GM21528 (cell line): Measurements from ENCODE around the gene DSE.
A peak's percentile ranks its signal among the peaks of the same experiment; 100 is the strongest.

ENCODE experiments used
- ATAC-seq: cut with Tn5 transposase; IDR thresholded peaks from one replicate; pipeline ENCODE4 v1.9.1; 2021; ENCODE audit warnings: mild to moderate bottlenecking, moderate library complexity; ENCODE audit not compliant: unreplicated experiment, low FRiP score

The DSE gene

GRCh38 chr6:116465246-116465645 lies 94.5 kb downstream of the DSE start:
- no peak for ATAC-seq

GRCh38 chr6:116467096-116467495 lies 96.3 kb downstream of the DSE start:
- no peak for ATAC-seq

- ATAC-seq: no peak
Observed at GRCh38 chr6:116467514-116467913, 96.8 kb downstream of the DSE start.

- no peak for ATAC-seq
Observed at GRCh38 chr6:116468293-116468692, 97.5 kb downstream of the DSE start.

- no peak for ATAC-seq
Observed at GRCh38 chr6:116471531-116471930, 100.8 kb downstream of the DSE start.

- ATAC-seq: no peak
Observed at GRCh38 chr6:116472706-116473105, 102.0 kb downstream of the DSE start.

- no peak for ATAC-seq
Observed at GRCh38 chr6:116475141-116475540, 104.4 kb downstream of the DSE start.

- peak; percentile 100 for ATAC-seq
Observed at GRCh38 chr6:116476002-116476678, 105.4 kb downstream of the DSE start.

- no peak for ATAC-seq
Observed at GRCh38 chr6:116482780-116483179, 112.0 kb downstream of the DSE start.

- ATAC-seq: no peak
Observed at GRCh38 chr6:116483616-116484015, 112.9 kb downstream of the DSE start.

GRCh38 chr6:116485559-116486184 lies 114.9 kb downstream of the DSE start:
- ATAC-seq: no peak

- ATAC-seq: no peak
Observed at GRCh38 chr6:116491610-116492330, 121.0 kb downstream of the DSE start.

- ATAC-seq: no peak
Observed at GRCh38 chr6:116492331-116493067, 121.8 kb downstream of the DSE start.
